IPS-18c (cell line): ENCODE results near the gene NR3C2.
"Not testable (repeated sequence)": the region's sequence is repeated elsewhere in the genome, so short reads cannot be mapped to it uniquely, and the experiment has no call there.

ENCODE experiments used
- H3K4me3 ChIP-seq: 2 replicates; pipeline ENCODE4 v1.7.0; 2013; ENCODE audit warnings: low read depth, mild to moderate bottlenecking, low read length, moderate library complexity; ENCODE audit not compliant: insufficient read depth
- H3K9me3 ChIP-seq: one replicate; pipeline ENCODE4 v1.6.1; 2013; ENCODE audit warnings: mild to moderate bottlenecking, low read length, moderate library complexity; ENCODE audit not compliant: control insufficient read depth, insufficient read depth

The NR3C2 gene

DNA sequence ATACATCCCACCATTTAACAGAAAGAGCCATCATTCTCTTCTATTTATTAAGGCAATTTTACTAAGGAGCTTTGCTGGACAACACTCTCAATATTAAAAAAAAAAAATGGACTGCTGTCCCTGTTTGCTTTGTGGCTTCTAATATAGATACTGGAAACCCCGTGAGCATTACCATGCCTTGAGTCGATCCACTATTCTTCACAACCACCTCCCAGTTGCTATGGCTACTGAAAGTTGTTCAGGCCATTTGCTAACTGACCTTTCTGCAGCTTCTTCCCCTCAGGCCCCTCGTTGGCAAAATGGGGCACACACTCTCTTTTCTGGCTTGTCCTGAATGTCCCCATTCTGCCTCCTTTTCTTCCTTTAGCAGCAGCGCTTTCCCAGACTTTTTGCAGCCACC, 340.4 kb downstream of the NR3C2 start:
- Histone ChIP-seq H3K9me3 (no peaks in the 10 kb centered on the region), H3K4me3 (no peak overlapping the region)

GRCh38 chr4:148101235-148101634, 341.0 kb downstream of the NR3C2 start:
- Histone ChIP-seq H3K4me3 (no peak overlapping the region), H3K9me3 (no peaks in the 10 kb centered on the region)

GRCh38 chr4:148097801-148098200, 344.4 kb downstream of the NR3C2 start:
- Histone ChIP-seq H3K9me3 (no peaks in the 10 kb centered on the region), H3K4me3 (no peak overlapping the region)

DNA sequence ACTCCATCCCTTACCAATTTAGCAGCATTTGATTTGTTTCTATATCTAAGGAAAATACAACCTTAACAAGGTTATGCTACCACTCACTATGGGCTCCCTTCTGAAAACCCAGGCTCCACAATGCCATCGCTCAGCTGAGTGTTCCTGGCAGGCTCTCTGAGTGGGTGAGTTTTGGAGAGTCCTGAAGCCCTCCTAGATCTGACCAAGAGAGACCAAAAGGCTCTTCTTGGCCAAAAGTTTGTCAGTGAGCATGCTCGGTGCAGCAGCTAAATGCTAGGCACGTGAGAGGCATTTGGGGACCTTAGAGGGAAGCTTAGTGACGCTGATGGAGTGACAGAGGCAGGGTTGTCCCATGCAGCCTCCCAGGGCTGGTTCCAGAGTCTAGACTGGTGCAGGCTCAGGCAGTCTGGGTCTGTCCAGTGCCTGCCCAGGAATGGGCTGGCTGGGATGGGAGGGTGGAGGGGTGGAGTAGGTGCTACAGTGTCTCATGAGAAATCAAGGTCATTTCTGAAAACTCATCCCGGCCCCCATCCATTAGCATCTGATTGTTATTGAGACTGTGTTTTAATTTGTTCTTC, 346.8 kb downstream of the NR3C2 start:
- H3K9me3 ChIP-seq, result no peaks in the 10 kb centered on the region

GRCh38 chr4:148094149-148094548, 348.1 kb downstream of the NR3C2 start:
- Histone ChIP-seq H3K4me3 (no peak overlapping the region), H3K9me3 (no peaks in the 10 kb centered on the region)

More for the DNA sequence above, 346.8 kb downstream of the NR3C2 start:
- H3K4me3 ChIP-seq, result no peak overlapping the region

DNA sequence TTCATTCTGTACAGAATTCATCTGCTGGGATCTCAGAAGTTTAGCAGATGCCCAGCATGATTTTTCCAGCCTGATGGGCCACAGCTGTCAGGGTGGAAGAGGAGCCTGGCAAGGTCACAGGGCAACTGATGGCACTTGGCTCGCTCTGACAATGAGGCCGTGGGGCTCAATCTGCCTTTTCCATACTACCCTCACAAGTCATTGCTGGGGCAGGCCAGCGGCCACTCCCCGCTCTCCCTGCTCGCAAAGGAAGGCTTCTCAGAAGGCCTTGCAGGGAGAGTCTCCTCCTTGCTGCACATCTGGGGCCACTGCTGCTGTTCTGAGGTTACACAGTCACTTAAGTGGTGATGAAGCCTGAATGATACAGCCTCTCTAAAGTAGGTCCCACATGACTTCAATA, 349.1 kb downstream of the NR3C2 start:
- H3K4me3 ChIP-seq, result no peak overlapping the region
- H3K9me3 ChIP-seq, result no peaks in the 10 kb centered on the region

DNA sequence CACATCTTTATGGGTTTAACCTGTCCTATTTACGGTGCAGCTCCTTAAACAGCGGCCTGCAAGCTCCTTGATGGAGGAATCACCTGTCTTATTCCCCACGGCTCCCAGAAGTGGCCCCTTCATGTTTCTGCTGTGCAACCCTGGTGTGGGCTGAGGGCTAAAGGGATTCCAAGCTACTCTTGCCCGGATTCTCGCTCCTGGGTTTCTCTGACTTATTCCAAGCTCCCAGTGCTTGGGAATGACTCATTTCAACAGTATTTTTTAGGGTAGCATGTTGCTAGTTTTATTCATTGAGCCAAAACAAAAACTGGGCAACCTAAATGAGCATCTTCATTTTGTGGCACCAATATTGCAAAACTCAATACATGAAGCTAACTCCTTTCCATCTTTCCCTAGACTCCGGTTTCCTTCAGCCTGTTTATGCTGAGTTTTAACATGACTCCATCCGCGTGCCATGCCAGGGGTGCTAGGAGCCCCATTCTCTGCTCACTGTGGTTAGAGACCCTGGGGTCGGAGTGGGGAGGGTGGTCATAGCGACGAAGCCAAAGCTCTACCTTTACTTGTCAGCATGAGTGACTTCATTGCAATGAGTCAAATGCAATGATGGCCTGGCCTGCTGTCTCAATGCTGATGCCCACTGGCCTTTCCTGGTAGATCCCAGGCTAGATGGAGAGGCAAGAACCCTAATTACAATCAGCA, 349.7 kb downstream of the NR3C2 start:
- H3K4me3 ChIP-seq, result no peak overlapping the region
- no peaks in the 10 kb centered on the region for H3K9me3 ChIP-seq

DNA sequence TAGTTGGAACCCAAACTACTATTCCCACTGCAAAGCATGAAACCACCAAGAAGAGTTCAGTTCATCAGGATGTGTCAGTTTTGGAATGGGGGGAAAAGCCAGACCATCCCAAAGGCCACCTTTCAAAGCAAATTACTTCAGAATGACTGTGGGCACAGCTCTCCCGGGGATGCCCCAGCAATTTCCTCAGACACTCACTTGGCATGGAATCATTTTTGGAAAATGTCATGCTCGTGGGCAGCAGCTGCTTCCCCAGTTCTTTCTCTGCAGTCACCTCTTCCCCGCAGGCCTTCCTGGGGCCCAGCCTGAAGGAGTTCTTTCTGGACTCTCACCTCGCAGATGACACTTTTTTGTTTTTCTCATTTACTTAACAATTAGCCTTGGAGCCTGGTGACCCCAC, 350.3 kb downstream of the NR3C2 start:
- Histone ChIP-seq H3K4me3 (no peak overlapping the region), H3K9me3 (no peaks in the 10 kb centered on the region)

- H3K4me3 ChIP-seq, result no peak overlapping the region
- no peaks in the 10 kb centered on the region for H3K9me3 ChIP-seq
Observed at GRCh38 chr4:148090503-148091476, 351.4 kb downstream of the NR3C2 start.

DNA sequence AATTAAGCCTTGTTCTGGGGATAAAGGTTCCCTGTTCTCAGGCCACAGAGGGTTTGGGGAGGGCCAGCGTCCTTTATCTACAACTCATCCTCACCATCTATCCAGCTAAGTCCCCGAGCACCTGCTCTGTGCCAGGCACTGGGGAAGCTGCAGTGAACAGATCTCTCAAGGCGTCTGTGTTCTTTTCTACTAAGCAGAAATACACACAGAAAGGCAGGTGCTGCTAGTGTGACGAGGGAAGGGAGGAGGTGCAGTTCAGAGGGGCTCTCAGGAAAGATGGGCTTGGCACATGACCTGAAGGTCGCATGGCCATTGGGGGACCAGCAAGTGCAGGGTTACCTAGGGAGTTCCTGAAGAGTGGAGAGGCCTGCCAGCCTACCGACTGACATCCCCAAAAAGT, 352.2 kb downstream of the NR3C2 start:
- Histone ChIP-seq H3K4me3 (no peak overlapping the region), H3K9me3 (no peaks in the 10 kb centered on the region)

- no peak overlapping the region for H3K4me3 ChIP-seq
- no peaks in the 10 kb centered on the region for H3K9me3 ChIP-seq
Observed at GRCh38 chr4:148089624-148090023, 352.6 kb downstream of the NR3C2 start.

DNA sequence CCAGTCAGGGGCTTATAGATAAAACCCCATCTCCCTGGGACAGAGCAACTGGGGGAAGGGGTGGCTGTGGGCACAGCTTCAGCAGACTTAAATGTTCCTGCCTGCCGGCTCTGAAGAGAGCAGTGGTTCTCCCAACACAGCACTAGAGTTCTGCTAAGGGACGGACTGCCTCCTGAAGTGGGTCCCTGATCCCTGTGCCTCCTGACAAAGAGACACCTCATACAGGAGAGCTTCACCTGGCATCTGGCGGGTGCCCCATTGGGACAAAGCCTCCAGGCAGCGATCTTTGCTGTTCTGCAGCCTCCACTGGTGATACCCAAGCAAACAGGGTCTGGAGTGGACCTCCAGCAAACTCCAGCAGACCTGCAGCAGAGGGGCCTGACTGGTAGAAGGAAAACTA, 359.1 kb downstream of the NR3C2 start:
- not testable (repeated sequence) for H3K4me3 ChIP-seq

GRCh38 chr4:148081745-148082144, 360.5 kb downstream of the NR3C2 start:
- H3K9me3 ChIP-seq, result peaks cover 4% of the 10 kb centered on the region
- H3K4me3 ChIP-seq, result no peak overlapping the region

More for the DNA sequence above, 359.1 kb downstream of the NR3C2 start:
- not testable (repeated sequence) for H3K9me3 ChIP-seq

DNA sequence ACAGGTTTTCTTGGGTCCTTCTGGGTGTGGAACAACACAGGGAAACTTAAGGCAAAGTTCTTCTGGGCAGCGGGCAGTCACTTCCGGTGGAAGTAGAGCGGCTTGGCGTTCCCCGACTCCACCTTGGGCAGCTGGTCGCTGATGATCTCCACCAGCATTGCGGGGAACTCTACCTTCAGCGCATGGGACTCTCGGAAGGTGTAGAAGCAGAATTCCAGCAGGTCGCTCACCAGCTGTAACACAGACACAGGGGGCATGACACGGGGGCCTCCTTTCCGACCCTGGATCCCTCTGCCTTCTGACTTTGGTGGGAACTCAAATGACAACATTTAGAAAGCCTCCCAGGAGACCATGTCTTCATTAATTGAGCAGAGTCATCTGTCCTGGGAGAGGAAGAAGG, 360.9 kb downstream of the NR3C2 start:
- H3K4me3 ChIP-seq, result no peak overlapping the region
- H3K9me3 ChIP-seq, result peaks cover 4% of the 10 kb centered on the region

GRCh38 chr4:148079961-148080360, 362.3 kb downstream of the NR3C2 start:
- H3K4me3 ChIP-seq, result no peak overlapping the region
- H3K9me3 ChIP-seq, result peaks cover 4% of the 10 kb centered on the region

GRCh38 chr4:148078061-148078460, 364.2 kb downstream of the NR3C2 start:
- Histone ChIP-seq H3K9me3 (peaks cover 10% of the 10 kb centered on the region), H3K4me3 (no peak overlapping the region)

DNA sequence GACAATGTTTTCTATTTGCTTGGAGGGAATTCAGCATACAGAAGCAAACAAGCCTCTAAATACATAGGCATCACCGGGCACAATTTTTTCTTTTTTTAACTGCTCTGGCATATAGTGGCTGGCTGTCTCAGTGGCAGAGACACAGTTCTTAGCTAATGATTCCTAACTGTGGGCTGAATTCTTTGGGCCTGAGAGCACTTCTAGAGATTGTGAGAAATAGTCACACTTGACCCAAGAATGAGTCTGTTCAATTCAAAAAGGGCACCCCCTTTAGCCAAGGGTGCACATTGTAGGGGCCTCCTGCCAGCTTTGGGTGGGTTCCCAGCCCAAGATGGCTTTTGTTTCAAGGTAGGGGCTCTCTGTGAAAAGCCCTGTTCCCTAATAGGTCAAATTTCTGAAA, 364.6 kb downstream of the NR3C2 start:
- H3K4me3 ChIP-seq, result no peak overlapping the region
- peaks cover 13% of the 10 kb centered on the region for H3K9me3 ChIP-seq

DNA sequence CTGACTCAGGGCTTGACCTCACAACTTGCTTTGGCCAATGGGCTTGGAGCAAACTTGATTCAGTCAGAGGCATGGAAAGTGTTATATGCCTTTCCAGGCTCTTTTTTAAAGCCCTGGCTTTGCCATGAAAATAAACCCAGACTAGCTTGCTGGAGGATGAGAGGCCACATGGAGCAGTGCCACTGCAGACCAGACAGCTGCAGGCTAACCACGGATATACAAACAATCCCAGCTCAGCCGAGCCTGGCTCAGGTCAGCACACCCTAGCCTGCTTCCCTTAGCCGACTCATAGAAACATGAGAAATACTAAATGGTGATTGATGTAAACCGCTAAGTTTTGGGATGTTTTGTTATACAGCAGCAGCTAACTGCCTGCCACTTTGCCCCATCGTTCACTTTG, 365.2 kb downstream of the NR3C2 start:
- H3K9me3 ChIP-seq, result peaks cover 9% of the 10 kb centered on the region
- H3K4me3 ChIP-seq, result no peak overlapping the region
